IPS-18c (cell line): ENCODE measurements around the gene LDLRAD3.
A peak's percentile ranks its signal among the peaks of the same experiment; 100 is the strongest.
"Not testable (repeated sequence)": the region's sequence is repeated elsewhere in the genome, so short reads cannot be mapped to it uniquely, and the experiment has no call there.

ENCODE experiments used
- H3K4me3 ChIP-seq: 2 replicates; pipeline ENCODE4 v1.7.0; 2013; ENCODE audit warnings: low read depth, mild to moderate bottlenecking, low read length, moderate library complexity; ENCODE audit not compliant: insufficient read depth
- H3K9me3 ChIP-seq: one replicate; pipeline ENCODE4 v1.6.1; 2013; ENCODE audit warnings: mild to moderate bottlenecking, low read length, moderate library complexity; ENCODE audit not compliant: control insufficient read depth, insufficient read depth

Gene LDLRAD3

DNA sequence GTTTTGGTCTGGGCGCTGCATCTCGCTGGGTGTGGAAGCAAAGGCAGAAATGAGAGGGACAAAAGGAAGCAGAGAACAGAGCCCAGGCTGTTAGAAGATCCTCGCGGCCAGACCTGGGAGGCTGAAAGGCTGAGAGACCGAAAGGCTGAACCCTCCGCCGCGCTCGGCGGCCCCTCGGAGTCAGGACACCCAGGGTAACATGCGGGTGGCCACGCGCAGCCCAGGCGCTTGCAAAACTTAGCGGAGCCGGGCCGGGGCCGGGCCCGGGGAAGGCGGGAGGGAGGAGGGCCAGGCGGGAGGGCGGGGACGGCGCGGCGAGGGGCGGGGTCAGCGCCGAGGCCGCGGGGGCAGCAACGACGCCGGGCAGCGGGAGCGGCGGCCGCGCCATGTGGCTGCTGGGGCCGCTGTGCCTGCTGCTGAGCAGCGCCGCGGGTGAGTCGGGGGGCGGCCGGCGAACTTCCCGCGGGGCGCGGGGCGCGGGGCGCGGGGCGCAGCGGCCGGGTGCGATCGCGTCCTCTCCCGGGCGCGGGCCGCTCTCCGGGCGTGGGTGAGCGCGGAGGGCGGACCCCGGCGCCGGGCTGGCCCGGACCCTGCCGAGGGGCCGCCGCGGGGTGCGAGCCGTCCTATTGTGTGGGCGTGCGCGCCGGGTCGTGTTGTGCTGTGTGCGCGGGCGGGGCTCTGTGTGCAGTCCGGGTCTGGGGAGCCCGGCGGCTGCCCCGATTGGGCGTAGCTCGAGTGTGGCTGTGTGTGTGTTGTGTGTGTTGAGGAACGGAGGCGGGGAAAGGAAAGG is at the start of gene LDLRAD3:
Gene LDLRAD3 (plus strand): TSS at position 350 of the 790 bp plus-strand sequence. CDS start 37 bp downstream, at position 387.
- Histone ChIP-seq H3K4me3 (peak within 1 kb of the TSS; percentile 78), H3K9me3 (no peaks in the 10 kb centered on the region)

DNA sequence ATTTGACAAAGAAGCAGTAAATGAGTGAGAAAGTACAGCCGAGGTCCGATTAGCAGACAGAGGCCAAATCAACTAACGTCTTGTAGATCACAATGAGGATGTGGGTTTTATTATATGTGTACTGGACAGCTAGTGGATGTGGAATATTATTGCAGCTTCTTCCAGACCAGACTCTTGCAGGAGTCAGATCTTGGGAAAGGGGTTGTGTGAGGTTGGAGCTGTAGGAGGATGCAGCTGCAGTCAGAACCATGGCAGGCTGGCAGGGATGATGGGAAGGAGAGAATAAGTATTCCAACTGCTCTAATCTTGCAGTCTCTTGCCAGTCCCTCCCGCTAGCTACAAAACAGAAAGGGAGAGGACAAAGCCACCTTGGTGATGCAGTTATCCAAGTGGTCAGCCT is 46.8 kb upstream of the LDLRAD3 start:
- H3K4me3 ChIP-seq, result no peak overlapping the region
- no peaks in the 10 kb centered on the region for H3K9me3 ChIP-seq

DNA sequence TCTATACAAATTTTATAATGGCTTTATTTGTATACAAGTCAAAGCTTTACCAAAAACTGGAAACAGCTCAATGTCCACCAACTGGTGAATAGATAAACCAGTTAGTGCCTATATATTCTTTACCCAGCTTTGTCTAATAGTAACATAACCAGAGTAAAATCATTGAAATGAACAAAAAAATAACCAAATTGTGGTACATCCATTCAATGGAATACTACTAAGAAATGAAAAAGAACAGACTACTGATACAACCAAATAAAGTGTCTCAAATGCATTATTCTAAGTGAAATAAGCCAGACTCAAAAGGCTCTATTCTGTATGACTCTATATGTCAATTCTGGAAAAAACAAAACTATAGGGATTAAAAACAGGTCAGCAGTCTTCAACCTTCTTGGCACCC is 40.9 kb upstream of the LDLRAD3 start:
- Histone ChIP-seq H3K9me3 (no peaks in the 10 kb centered on the region), H3K4me3 (no peak overlapping the region)

- Histone ChIP-seq H3K9me3 (no peaks in the 10 kb centered on the region), H3K4me3 (no peak overlapping the region)
Measured at GRCh38 chr11:35905646-35906276, 38.1 kb upstream of the LDLRAD3 start.

DNA sequence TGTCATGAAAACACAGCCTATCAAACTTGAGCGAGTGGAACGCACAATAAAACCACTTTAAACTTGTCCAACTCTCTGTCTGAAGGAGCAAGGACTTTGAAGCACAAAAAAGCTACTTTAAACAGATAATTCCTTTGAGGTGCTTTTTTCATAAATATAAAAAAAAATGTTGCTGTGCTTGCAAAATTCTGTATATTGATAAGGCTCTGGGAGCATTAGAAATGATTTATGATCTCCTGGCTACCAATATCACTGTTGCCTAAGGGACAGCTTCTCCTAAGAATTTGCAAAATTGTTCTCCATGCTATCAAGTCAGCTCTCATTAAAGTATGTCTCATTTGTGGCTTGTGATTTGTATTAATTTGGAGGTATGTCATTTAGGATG is 37.6 kb upstream of the LDLRAD3 start:
- no peaks in the 10 kb centered on the region for H3K9me3 ChIP-seq
- no peak overlapping the region for H3K4me3 ChIP-seq

DNA sequence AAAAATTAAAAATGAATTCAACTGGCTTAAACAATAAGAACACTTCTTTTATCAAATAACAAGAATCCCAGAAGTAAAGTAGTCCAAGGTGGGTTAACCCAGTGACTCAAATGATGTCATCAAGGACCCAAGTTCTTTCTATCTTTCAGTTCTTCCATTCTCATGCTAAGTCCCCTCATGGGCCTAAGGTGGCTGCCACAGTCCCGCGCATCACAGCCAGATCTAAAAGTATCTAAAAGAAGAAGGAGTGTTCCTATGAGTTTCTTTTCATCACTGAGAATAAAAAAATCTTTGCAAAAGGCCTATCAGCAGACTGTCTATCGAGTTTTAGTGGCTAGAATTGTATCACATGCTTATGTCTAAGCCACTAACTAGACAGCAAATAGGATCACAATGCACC is 37.2 kb upstream of the LDLRAD3 start:
- Histone ChIP-seq H3K9me3 (no peaks in the 10 kb centered on the region), H3K4me3 (no peak overlapping the region)

DNA sequence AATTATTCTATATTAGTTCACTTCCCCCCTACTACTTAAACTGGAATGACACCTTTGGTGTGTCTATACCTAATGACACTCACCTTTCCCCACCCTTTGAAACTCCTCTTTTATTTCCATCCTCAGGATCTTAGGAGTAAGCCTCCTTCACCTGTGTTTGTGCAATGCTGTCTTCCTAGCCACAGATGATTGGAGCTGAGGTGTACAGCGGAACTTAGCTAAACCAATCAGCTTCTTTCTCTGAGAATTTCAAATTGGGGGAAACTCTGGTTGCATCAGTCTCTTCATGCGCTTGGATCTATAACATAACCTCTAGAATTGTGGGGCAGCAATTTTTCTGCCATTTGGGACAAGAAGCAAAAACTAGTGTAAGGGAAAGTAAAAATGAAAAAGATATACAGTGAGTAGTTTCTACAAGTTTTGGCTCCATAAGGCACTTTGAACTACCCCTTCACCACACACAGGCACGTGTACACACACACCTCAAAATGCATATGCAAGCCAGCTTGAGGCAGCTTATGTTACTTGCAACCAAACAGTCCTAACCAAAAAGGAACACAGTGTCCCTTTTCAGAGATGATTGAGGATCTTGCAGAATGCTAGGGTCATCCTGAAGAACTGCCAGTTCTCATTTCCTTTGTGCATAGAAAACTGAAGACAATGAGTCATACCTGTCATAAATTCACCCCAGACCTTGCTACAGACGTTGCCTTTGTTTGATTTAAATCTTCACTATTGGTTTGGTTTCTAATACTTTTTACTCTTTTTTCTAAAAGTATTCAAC is 36.0 kb upstream of the LDLRAD3 start:
- no peaks in the 10 kb centered on the region for H3K9me3 ChIP-seq
- H3K4me3 ChIP-seq, result no peak overlapping the region

DNA sequence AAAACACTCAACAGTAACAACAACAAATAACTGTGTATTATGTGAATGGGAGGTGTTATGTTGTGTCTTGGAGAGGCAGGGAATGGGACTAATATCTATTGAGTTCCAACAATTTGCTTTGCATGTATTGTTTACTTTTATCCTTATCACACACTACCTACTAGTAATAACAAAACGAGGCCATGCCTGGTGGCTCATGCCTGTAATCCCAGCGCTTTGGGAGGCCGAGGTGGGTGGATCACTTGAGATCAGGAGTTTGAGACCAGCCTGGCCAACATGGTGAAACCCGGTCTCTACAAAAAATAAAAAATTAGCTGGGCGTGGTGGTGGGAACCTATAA is 35.5 kb upstream of the LDLRAD3 start:
- H3K9me3 ChIP-seq, H3K4me3 ChIP-seq: not testable (repeated sequence)

DNA sequence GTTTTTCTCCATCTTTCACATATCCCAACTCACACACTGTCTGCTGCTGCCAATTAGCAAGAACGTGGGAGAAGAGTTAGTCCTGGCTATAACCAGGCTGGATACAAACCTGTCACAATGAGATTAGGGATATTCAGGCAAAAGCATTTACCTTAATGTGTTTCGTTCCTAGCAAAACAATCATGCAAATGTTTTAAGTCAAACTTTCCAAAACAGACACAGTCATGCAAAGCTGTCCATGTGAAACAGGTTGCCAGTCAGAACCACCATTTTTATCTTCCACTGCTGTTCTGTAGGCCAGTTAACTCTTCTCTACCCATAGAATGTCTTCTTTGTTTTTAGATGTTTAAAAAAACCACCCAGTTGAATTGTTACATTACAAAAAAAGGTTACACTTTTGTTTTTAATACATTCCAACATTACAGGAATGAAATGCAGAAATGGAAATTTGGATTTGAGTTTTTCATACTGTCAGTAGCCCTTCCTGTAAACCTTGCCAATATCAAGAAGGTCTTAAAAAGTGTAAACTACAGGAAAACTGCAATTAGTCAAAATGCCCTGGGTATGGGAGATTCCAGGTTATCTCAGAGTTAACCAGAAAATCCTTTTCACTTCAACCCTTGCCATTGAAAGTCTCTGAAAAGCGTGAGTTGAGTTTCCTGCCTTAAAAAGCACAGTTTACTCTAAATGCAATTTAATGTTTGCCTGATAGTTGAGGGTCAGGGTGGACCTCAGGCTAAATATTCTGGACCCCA is 34.2 kb upstream of the LDLRAD3 start:
- no peaks in the 10 kb centered on the region for H3K9me3 ChIP-seq

DNA sequence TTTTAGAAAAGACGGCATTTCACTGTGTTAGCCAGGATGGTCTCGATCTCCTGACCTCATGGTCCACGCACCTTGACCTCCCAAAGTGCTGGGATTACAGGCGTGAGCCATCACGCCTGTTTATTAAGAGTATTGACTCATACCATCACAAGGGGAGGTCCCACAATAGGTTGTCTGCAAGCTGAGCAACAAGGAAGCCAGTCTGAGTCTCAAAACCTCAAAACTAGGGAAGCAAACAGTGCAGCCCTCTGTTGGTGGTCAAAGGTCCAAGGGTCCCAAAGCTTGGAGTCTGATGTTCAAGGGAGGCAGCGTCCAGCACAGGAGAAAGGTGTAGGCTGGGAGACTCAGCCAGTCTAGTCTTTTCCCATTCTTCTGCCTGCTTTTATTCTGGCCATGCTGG is 32.8 kb upstream of the LDLRAD3 start:
- no peaks in the 10 kb centered on the region for H3K9me3 ChIP-seq
- H3K4me3 ChIP-seq, result no peak overlapping the region

More for the DNA sequence above, 34.2 kb upstream of the LDLRAD3 start:
- H3K4me3 ChIP-seq, result no peak overlapping the region

DNA sequence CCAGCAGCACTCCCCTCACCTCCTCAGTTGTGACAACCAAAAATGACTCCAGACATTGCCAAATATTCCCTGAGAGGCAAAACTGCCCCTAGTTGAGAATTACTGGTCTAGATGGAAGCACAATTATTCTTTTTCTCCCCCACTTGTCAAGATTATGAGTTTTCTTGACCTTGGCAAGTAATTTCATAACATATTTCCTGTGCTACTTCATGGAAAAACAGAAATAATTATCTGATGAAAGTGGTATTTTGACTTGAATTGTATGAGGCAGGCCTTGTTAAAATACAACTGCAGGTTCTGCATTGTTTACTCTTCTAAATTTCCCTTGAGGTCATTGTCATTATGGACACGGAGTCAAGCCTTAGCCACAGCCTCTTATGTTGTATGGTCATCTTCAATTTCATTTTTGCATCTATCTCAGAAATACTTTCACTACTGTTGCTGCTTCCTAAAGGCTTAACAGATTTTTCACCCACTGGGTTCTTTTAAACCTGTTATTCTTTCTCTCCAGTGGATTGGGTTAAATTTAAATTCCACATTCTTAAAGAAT is 32.2 kb upstream of the LDLRAD3 start:
- Histone ChIP-seq H3K4me3 (no peak overlapping the region), H3K9me3 (no peaks in the 10 kb centered on the region)

GRCh38 chr11:35912436-35912835 is 31.4 kb upstream of the LDLRAD3 start:
- not testable (repeated sequence) for H3K4me3 ChIP-seq, H3K9me3 ChIP-seq

DNA sequence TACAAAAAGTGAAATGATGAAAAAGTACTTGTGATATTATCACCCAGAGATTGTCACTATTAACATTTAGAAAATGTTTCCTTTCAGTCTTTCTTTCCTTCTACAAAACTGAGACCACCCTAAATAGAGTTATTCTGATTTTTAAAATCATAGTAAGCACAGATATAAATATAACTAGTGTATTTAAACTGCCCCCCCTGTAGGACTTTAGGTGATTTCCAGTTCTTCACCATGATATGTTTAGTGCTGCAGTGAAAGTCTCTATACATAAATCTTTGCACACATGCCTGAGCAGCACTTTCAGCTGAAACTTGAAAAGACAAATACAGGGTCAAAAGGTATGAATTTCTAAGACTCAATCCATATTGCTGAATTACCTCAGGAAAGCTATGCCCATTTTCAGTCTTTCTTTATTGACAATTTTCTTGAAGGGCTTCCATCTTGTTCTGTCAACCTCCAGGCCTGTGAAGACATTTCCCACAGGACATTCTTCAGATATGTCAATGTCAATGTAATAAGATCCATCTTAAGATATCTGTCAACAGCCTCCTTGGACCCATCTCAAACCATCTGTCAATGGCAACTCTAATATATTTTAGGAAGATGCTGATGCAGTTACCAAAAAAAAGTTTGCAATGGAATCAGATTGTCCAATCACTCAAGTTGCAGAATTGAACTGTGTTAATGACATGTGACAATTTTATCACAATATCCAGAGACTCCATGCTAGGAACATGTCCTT is 30.8 kb upstream of the LDLRAD3 start:
- no peaks in the 10 kb centered on the region for H3K9me3 ChIP-seq
- H3K4me3 ChIP-seq, result no peak overlapping the region

GRCh38 chr11:35914816-35915215 is 29.0 kb upstream of the LDLRAD3 start:
- Histone ChIP-seq H3K9me3 (no peaks in the 10 kb centered on the region), H3K4me3 (no peak overlapping the region)

GRCh38 chr11:35916270-35916669 is 27.6 kb upstream of the LDLRAD3 start:
- no peaks in the 10 kb centered on the region for H3K9me3 ChIP-seq

DNA sequence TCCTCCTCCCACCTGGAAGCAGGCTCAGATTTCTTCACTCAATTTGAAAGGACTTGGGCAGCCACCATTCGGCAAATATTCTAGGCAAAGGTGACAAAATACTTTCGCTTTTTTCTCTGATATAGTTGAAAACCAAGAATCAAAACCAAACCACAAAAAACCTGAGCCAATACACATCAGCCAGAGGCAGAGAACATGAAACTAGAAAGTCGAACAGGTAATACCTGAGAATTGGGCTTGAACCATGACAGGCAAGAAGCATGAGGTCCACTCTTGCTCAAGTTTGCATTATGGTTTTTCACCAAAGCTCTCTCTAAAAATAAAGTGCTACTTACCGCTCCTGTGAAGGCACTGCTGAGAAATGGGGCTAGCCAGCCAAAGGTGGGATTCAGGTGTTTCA is 26.2 kb upstream of the LDLRAD3 start:
- H3K9me3 ChIP-seq, result no peaks in the 10 kb centered on the region
- H3K4me3 ChIP-seq, result no peak overlapping the region

More at GRCh38 chr11:35916270-35916669, 27.6 kb upstream of the LDLRAD3 start:
- H3K4me3 ChIP-seq, result no peak overlapping the region

- no peak overlapping the region for H3K4me3 ChIP-seq
- no peaks in the 10 kb centered on the region for H3K9me3 ChIP-seq
Measured at GRCh38 chr11:35918716-35919115, 25.1 kb upstream of the LDLRAD3 start.
